ENCODE results near the gene SYNPO.

SYNPO gene

DNA sequence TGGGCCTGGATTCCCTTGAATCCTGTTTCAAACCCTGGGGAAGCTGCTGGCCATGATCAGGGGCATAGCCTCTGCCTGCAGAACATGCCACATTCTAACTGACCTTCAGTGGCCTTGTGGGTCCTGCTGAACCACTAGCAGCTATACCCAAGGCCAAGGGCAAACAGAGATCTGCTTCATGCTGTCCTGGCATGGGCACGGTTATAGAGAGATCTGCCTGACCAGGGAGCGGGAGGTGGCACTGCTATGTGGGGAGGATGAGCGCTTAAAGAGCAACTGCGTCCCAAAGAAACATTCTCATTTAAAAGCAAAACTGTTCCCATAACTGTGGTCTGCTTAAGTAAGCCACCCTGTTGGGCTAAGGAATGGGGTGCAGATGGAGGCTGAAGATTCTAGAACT is 36.5 kb upstream of the SYNPO start:
- no peak overlapping the region for H3K4me3 ChIP-seq (ENCODE audit: low read length)
- no peaks in the 10 kb centered on the region for H3K9me2 ChIP-seq (replicated peaks; ENCODE audit: control insufficient read depth, low read length)
- H3K9me3 ChIP-seq (ENCODE audit: control insufficient read depth, insufficient read depth, low read length) = no peaks in the 10 kb centered on the region

DNA sequence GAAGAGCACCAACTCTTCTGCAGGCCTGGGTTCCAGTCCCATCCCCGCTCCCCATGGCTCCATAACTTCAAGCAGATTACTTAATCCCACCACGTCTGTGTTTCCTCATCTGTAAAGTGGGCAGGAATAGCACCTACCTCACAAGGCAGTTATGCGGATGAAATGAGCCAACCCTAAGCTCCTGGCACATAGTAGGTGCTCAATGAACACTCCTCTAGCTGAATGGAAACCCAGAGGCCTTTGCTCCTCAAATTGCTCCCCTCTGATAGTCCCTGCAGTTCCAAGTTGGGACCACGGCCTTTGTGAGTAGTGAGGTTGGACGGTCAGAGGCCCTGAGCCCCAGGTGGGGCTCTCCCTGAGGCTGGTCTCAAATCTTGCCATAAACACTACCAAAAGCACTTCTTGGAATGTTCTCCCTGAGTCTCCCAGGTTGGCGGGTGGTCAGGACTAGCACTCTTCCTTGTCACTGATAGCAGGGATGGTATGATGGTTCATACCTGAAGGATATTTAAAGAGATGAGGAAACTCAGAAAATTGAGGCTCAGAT is 35.5 kb upstream of the SYNPO start:
- no peaks in the 10 kb centered on the region for H3K36me3 ChIP-seq (ENCODE audit: control insufficient read depth, low read length)
- H3K27me3 ChIP-seq (ENCODE audit: control insufficient read depth, low read length) = peaks cover 6% of the 10 kb centered on the region; the same call in 1 of the 2 replicates
- no peak for TF ChIP-seq EZH2phosphoT487 (IDR thresholded peaks at IDR 0.05; ENCODE audit: borderline replicate concordance, low read length)
- TF ChIP-seq, protein P1, sequence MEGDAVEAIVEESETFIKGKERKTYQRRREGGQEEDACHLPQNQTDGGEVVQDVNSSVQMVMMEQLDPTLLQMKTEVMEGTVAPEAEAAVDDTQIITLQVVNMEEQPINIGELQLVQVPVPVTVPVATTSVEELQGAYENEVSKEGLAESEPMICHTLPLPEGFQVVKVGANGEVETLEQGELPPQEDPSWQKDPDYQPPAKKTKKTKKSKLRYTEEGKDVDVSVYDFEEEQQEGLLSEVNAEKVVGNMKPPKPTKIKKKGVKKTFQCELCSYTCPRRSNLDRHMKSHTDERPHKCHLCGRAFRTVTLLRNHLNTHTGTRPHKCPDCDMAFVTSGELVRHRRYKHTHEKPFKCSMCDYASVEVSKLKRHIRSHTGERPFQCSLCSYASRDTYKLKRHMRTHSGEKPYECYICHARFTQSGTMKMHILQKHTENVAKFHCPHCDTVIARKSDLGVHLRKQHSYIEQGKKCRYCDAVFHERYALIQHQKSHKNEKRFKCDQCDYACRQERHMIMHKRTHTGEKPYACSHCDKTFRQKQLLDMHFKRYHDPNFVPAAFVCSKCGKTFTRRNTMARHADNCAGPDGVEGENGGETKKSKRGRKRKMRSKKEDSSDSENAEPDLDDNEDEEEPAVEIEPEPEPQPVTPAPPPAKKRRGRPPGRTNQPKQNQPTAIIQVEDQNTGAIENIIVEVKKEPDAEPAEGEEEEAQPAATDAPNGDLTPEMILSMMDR (IDR thresholded peaks at IDR 0.05; ENCODE audit: low read depth, low read length, poor library complexity, severe bottlenecking) = no peak
- no peak overlapping the region for H3K4me2 ChIP-seq (ENCODE audit: low read length)
- H3K4me3 ChIP-seq (ENCODE audit: low read length) = no peak overlapping the region
- no peaks in the 10 kb centered on the region for H3K9me3 ChIP-seq (ENCODE audit: control insufficient read depth, insufficient read depth, low read length)
- no peaks in the 10 kb centered on the region for H3F3A ChIP-seq (ENCODE audit: control insufficient read depth, insufficient read depth)
- no peaks in the 10 kb centered on the region for H3K79me2 ChIP-seq (ENCODE audit: control insufficient read depth, low read length)
- no peaks in the 10 kb centered on the region for H3K4me1 ChIP-seq (ENCODE audit: control insufficient read depth, low read length)
- no peak overlapping the region for H3K27ac ChIP-seq (ENCODE audit: low read depth, low read length)
- H3K9me2 ChIP-seq (replicated peaks; ENCODE audit: control insufficient read depth, low read length) = no peaks in the 10 kb centered on the region
- no peaks in the 10 kb centered on the region for H4K20me1 ChIP-seq (ENCODE audit: control insufficient read depth, insufficient read depth, low read depth, low read length)

More for the DNA sequence above, 36.5 kb upstream of the SYNPO start:
- H3K27ac ChIP-seq (ENCODE audit: low read depth, low read length) = no peak overlapping the region
- no peaks in the 10 kb centered on the region for H3F3A ChIP-seq (ENCODE audit: control insufficient read depth, insufficient read depth)
- H3K27me3 ChIP-seq (ENCODE audit: control insufficient read depth, low read length) = peaks cover 6% of the 10 kb centered on the region; the same call in 1 of the 2 replicates
- H4K20me1 ChIP-seq (ENCODE audit: control insufficient read depth, insufficient read depth, low read depth, low read length) = no peaks in the 10 kb centered on the region
- H3K36me3 ChIP-seq (ENCODE audit: control insufficient read depth, low read length) = no peaks in the 10 kb centered on the region
- no peak overlapping the region for H3K4me2 ChIP-seq (ENCODE audit: low read length)
- H3K79me2 ChIP-seq (ENCODE audit: control insufficient read depth, low read length) = no peaks in the 10 kb centered on the region
- H3K4me1 ChIP-seq (ENCODE audit: control insufficient read depth, low read length) = no peaks in the 10 kb centered on the region
- no peak for TF ChIP-seq EZH2phosphoT487 (IDR thresholded peaks at IDR 0.05; ENCODE audit: borderline replicate concordance, low read length)
- TF ChIP-seq, protein P1 (IDR thresholded peaks at IDR 0.05; ENCODE audit: low read depth, low read length, poor library complexity, severe bottlenecking) = no peak

DNA sequence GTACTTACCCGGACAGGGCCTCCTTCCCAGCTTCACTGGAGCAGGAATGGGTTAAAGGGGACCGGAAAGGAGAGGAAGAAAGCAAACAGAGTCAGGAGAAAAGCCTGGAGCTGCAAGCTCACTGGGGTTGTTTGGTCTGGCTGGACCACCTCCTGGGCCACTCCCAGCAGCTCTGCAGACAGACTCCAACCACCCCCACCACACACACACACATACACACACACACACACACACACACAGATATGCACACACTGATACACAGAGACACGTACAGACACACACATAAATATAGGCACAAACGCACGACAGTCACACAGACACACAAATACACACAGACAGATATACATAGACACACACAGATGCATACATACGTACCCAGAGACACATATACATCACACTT is 34.9 kb upstream of the SYNPO start:
- H3K4me1 ChIP-seq (ENCODE audit: control insufficient read depth, low read length) = no peaks in the 10 kb centered on the region

DNA sequence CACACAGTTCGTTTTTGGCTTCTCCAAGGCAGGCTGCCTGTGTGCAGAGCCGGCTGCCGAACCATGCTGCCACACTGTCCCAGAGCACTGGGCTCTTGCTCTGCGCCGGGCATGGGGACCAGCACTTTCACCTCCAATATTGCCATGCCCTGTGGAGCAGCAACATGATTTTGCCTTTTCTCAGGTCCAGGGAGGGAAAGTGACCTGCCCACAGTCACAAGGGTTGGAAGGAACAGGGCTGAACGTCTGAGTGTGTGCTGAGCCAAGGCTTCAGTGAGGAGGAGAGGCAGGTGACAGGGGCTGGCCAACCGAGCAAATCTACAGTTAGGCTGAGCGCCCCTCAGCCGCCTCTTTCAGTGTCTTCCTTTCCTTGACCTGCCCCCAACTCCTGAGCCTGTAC is 34.0 kb upstream of the SYNPO start:
- H3K36me3 ChIP-seq (ENCODE audit: control insufficient read depth, low read length) = no peaks in the 10 kb centered on the region
- H4K20me1 ChIP-seq (ENCODE audit: control insufficient read depth, insufficient read depth, low read depth, low read length) = no peaks in the 10 kb centered on the region
- no peaks in the 10 kb centered on the region for H3K9me2 ChIP-seq (replicated peaks; ENCODE audit: control insufficient read depth, low read length)
- H3K27ac ChIP-seq (ENCODE audit: low read depth, low read length) = no peak overlapping the region
- H3K4me2 ChIP-seq (ENCODE audit: low read length) = no peak overlapping the region
- H3K9me3 ChIP-seq (ENCODE audit: control insufficient read depth, insufficient read depth, low read length) = no peaks in the 10 kb centered on the region
- H3F3A ChIP-seq (ENCODE audit: control insufficient read depth, insufficient read depth) = no peaks in the 10 kb centered on the region
- H3K27me3 ChIP-seq (ENCODE audit: control insufficient read depth, low read length) = peaks cover 10% of the 10 kb centered on the region; the same call in 1 of the 2 replicates
- H3K4me1 ChIP-seq (ENCODE audit: control insufficient read depth, low read length) = no peaks in the 10 kb centered on the region
- no peak overlapping the region for H3K4me3 ChIP-seq (ENCODE audit: low read length)
- no peaks in the 10 kb centered on the region for H3K79me2 ChIP-seq (ENCODE audit: control insufficient read depth, low read length)
- TF ChIP-seq EZH2phosphoT487 (IDR thresholded peaks at IDR 0.05; ENCODE audit: borderline replicate concordance, low read length) = no peak
- TF ChIP-seq, protein P1 (IDR thresholded peaks at IDR 0.05; ENCODE audit: low read depth, low read length, poor library complexity, severe bottlenecking) = no peak

More for the DNA sequence above, 34.9 kb upstream of the SYNPO start:
- Histone ChIP-seq H3K9me3 (ENCODE audit: control insufficient read depth, insufficient read depth, low read length) (no peaks in the 10 kb centered on the region), H3K27ac (ENCODE audit: low read depth, low read length) (no peak overlapping the region), H3K79me2 (ENCODE audit: control insufficient read depth, low read length) (no peaks in the 10 kb centered on the region), H3K4me3 (ENCODE audit: low read length) (no peak overlapping the region), H4K20me1 (ENCODE audit: control insufficient read depth, insufficient read depth, low read depth, low read length) (no peaks in the 10 kb centered on the region), H3F3A (ENCODE audit: control insufficient read depth, insufficient read depth) (no peaks in the 10 kb centered on the region), H3K4me2 (ENCODE audit: low read length) (no peak overlapping the region), H3K36me3 (ENCODE audit: control insufficient read depth, low read length) (no peaks in the 10 kb centered on the region), H3K27me3 (ENCODE audit: control insufficient read depth, low read length) (peaks cover 6% of the 10 kb centered on the region; the same call in 1 of the 2 replicates), H3K9me2 (replicated peaks; ENCODE audit: control insufficient read depth, low read length) (no peaks in the 10 kb centered on the region)
- TF ChIP-seq EZH2phosphoT487 (IDR thresholded peaks at IDR 0.05; ENCODE audit: borderline replicate concordance, low read length) = no peak

Measured in DOHH2 (cell line).